Measurements from ENCODE around the gene PIK3C3. TPM values are rescaled to one million over a fixed set of nuclear protein-coding genes. Genes with fewer than 3 reads are reported as not detected.

Gene PIK3C3
- 16.0 to 25.2 TPM (median 23.0 TPM) in 5 replicates for total RNA-seq (2022; extraction: Qiagen RNA extraction; ENCODE audit: low read depth)

DNA sequence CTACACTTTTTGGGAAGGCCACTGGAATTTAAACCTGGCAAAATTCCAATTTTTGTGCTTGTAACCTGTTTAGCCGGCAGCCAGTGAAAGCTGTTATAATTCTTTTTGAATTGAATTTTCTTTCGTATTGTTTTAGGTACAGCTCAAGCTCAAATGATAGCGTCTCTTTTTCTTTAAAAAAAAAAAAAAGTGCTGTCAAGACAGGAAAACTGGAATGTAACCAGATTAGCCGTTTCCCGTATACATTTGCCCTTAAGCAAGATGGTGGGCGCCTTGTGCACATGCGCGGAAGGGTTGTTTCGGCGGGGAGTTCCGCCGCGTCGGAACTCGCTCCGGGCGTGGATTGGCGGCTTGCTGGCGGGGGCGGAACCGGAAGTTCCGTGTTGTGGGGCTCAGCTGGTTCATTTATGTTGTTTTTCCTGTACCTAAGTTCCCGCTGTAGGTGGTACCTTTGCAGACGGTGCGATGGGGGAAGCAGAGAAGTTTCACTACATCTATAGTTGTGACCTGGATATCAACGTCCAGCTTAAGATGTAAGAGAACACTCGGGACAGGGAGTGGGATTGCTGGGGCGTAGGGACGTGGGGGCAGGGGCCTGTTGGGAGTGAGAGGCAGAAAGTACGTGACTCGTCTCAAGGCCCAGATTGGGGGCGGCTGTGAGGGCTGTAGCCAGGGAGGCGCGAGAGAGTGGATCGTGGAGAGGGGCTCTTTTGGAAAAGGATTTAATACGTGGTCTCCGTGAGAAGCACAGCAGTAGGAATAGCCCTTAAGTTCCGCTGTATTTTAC, at the start of gene PIK3C3:
Gene PIK3C3 (plus strand): TSS at position 408 of the 787 bp plus-strand sequence. CDS start 58 bp downstream, at position 466.

Data from A549 treated with CpdA at 1 μM for 4 hours (cell line).